Suppressor macrophage treated with lipopolysaccharide for 4 hours (primary cell): ENCODE results near the gene TRPM7.

Experiments used
- DNase-seq: peaks from one replicate; pipeline ENCODE4 v3.0.0-alpha.2; 2020

The TRPM7 gene

DNA sequence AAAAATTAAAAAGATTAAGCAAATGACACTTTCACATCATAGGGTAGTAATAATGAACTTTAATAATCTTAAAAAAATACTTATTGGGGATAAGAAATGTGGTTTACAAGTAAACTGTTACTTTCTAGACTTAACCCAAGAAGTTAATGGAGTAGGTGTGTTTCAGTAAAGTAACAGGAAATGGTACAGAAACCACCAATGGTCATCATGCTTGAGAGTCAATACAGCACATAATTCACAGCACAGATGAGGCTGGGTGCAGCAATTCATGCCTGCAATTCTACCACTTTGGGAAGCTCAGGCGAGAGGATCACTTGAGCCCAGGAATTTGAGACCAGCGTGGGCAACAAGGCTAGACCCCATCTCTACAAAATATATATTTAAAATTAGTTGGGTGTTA is 128.6 kb downstream of the TRPM7 start:
- DNase-seq = no peak

DNA sequence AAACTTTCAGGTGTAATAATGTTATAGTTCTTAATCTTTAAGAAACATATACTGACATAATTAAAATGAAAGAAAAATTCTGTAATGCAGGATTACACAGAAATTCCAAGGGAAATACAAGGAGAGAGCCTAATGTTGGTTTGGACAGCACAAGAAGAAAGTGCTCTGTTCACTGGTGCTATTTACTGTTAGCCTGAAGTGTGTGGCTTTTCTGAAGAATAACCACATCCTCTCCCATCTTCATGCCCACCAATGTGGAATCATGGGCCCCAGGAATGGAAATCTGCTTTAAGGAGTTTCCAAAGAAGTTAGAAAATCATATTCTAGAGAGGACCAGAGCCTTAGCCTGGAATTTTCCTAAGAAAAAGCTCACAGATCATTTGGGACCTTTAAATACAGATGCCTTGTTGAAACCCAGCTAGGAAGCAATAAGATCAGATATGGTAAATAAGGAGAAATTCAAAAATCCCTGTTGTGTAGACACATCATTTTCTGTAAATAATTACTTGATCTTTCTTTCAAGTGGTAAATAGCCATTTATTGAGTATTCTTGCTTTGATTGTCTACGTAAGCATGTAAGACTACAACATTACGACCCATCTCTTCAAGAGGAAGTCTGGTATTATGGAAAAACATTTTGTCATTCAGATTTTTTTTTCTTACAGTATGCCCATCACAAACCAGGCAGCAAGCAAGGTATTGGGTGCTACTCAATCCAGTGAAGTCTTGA is 129.8 kb downstream of the TRPM7 start:
- DNase-seq = no peak

DNA sequence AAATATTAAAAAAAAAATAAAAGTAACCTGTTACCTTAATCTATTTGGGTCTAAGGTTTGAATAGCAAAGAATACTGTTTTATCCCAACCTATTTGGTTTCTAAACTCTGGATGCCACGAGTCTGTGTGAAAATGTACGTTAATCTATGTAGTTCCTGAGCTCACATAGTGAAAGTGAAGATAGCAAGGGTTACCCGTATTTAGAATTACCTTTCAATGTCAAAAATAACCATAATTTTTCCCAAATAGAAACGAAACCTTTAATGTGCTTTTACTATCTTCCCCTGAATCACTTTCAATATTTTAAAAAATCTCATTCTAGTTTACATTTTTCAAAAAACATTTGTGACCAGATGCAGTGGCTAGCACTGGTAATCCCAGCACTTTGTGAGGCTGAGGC is 134.4 kb downstream of the TRPM7 start:
- DNase-seq = no peak

DNA sequence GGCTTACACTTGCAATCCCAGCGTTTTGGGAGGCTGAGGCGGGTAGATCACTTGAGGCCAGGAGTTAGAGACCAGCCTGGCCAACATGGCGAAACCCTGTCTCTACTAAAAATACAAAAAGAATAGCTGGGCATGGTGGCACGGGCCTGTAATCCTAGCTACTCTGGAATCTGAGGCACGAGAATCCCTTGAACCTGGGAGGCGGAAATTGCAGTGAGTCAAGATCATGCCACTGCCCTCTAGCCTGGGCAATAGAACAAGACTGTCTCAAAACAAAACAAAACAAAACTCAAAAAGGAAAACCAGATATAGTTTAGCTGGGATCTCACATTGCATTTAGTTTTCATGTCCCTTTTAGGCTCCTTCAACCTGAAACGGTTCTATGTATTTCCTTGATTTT is 137.3 kb downstream of the TRPM7 start:
- no peak for DNase-seq

DNA sequence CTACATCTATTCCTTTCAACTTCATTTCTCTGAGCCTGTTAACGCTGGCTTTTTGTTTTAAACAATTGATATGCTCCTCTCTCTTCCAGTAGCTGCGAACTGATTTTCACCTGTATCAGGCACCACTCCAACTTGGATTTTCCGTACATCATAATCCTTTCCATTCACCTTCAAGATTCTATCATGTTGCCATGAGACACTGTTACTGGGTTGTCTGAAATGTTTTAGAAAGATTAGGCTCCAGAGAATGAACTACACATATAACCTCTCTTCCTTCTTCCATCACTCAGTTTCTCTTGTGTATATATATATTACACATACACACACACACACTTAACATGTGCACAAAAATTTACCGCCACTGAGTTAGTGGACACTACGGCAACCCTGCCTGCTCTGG is 140.0 kb downstream of the TRPM7 start, which contains the start of gene USP50:
Gene USP50 (minus strand): TSS at position 101 of the 400 bp plus-strand sequence. CDS start 141 bp downstream, outside the sequence.
- DNase-seq = no peak

DNA sequence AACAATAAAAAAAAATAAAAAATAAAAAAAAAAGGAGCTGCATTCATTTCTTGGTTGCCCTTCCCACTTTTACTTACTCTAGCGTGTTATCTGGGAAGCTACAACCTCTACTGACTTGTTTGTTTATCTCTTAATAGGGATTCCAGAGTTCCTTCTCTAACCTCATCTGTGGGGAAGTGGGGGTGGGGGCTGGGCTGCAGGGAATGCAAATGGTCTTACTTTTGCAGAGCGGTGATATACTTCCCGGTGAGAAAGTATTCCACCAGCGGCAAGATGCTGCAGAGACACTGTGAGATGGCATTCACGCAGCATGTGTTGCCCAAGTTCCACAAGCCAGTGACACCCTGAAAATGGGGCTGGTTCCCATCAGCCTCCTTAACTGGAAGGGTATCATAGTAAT is 142.2 kb downstream of the TRPM7 start:
- no peak for DNase-seq

DNA sequence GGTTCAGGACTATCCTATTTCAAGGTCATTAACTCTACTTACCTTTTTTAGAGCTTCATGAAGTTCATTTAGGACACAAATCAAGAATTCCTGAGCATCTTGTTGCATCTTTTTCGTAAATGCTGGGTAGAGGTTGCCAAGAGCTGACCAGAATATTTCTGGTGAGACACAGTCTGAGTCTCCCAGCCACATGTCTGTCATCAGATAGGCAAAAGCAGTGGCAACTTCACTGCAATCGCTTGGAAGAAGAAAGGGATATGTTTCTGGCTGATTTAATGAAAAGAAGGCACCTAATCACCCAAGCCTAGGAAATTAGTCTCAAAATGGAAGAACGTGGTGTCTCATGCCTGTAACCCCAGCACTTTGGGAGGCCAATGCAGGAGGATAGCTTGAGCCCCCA is 143.0 kb downstream of the TRPM7 start:
- DNase-seq = no peak

DNA sequence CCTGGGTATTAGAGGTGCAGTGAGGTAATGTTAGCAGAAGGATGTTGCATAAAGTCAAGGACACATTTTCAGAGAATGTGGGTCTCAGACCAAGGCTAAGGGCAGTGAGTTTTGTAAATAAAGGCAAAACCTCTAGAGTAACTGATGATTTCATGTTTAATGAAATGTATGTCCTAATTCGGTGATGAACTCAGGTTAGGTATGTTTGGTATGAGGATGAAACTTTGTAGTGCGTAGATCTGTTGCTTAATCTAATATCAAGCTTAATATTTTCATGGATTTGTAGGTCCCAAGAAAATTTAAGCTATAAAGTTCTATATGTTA is 143.7 kb downstream of the TRPM7 start:
- DNase-seq = no peak

DNA sequence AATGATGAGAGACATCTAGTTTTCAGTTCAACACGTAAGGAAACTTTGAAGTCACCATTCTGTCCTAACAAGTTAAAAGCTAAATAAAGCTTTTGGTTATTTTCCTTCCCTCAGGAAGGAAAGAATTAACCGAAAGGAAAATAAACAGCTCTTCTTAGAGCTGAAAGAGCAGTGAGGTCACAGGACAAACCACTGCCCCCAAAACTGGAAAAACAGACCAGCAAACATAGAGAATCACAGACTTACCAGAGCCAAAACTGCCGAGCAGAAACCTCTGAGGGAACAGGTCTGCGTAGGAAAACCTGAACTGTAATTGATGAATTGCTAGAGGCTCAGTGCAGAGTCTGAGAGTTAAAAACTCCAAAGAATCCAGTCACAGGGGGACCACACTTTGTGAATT is 154.8 kb downstream of the TRPM7 start:
- DNase-seq = no peak

DNA sequence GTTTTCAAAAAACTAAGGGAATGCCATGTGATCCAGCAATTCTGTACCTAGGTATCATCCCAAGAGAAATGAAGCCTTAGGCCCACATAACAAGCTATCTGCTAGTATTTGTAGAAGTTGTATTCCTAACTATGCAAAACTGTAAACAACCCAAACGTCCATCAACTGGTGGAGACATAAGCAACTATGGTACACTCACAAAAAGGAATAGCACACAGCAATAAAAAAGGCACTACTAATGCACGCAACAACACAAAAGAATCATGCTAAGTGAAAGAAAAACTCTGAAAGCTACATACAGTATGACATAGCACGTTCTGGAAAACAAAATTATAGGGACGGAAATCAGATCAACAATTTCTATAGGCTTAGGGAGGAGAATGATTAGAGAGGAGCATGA is 155.4 kb downstream of the TRPM7 start:
- DNase-seq = no peak

DNA sequence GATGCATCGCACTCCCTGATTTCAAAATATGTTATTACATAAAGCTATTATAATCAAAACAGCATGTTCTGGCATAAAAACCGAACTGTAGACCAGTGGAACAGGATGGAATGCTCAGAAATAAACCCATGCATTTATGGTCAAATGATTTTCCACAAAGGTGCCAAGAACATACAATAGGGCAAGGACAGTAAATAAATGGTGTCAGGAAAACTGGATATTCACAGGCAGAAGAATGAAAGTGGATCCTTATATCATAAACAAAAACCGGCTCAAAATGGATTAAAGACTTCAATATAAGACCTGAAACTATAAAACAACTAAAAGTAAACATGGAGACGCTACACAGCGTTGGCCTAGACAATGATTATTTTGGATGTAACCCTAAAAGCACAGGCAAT is 162.7 kb downstream of the TRPM7 start:
- DNase-seq = no peak

DNA sequence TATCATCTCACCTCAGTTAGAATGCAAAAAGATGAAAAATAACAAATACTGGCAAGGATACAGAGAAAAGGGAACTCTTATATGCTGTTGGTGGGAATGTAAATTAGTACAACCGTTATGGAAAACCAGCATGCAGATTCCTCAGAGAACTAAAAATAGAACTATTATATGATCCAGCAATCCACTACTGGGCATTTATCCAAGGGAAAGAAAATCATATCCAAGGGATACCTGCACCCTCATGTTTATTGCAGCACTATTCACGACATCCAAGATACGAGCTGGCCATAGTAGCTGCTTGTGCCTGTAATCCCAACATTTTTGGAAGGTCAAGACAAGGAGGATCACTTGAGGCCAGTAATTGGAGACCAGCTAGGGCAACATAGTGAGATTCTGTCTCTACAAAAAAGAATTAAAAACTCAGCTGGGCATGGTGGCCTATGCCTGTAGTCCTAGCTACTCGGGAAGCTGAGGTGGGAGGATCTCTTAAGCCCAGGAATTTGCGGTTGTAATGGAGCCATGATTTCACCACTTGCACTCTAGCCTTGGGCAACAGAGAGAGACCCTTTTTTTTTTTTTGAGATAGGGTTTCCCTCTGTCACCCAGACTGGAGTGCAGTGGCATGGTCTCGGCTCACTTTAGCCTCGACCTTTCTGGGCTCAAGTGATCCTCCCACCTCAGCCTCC is 166.7 kb downstream of the TRPM7 start:
- no peak for DNase-seq

DNA sequence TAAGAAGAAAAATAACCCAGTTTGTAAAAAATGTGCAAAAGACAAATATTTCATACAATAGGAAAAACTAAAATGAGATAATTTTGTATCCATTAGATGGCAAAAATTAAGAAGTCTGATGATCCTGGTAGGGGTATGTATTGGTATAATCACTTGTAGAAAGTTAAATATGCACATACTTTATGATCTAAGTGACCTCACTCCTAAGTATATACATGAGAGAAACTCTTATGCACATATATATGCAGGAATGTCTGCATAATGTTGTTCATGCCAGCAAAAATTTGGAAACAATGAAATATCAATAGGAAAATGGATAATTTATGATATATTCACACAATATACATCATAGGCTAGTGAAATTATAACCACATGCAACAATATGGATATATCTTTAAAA is 173.6 kb downstream of the TRPM7 start:
- no peak for DNase-seq
